DMS79 treated with DMSO at 0.1 percent for 48 hours (cell line): ENCODE results near the gene TMED10.
"Not testable (repeated sequence)": the region's sequence is repeated elsewhere in the genome, so short reads cannot be mapped to it uniquely, and the experiment has no call there.

Experiments used
- DNase-seq: peaks from one replicate; lab custom pipeline; 2025; lab: John Stamatoyannopoulos, UW

The TMED10 gene

DNA sequence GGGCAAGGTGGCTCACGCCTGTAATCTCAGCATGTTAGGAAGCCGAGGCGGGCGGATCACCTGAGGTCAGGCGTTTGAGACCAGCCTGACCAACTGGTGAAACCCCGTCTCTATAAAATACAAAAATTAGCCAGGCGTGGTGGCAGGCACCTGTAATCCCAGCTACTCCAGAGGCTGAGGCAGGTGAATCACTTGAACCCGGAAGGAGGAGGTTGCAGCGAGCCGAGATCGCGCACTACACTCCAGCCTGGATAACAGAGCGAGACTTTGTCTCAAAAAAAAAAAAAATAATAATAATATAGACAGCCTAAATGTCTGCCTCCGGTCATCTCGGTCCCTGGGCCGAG, 49.0 kb downstream of the TMED10 start:
- not testable (repeated sequence) for DNase-seq

DNA sequence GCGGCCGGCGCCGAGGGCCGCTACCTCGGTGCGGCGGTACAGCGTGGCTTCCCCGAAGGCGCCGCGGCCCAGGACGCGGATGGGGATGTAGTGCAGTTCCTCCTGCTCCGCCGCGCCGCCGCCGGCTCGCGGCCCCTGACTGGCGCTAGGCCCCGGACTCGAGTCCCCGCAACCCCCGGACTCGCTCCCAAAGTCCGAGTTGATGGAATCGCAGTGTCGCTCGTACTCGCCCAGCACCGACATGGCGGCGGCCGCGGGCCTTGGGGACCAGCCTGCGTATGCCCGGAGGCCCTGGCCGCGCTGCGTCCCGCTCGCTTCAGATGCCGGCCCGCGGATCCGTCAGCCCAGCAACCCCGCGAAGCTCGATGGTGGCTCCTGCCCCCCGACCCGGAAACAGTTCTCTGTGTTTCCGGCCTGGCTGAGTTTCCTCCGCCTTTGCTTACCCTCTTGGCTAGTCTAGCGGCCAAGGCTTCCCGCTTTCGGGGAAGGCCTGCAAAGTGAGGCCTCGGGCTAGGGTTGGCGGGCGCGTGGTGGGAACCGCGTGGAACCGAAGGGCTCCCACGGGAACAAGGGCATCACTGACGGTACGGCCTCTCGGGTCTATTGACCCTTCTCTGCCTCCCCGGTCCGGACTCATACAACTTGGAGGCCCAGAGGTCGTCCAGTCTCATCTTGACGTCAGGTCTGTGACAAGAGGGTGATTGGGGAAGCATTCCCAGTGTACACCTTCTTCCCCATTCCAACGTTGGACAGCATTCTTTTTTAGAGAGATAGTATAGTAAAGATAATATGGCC, 49.5 kb downstream of the TMED10 start, which contains the start of gene NEK9:
Gene NEK9, minus strand, starts transcription at position 370 of the 795 bp plus-strand sequence. Its CDS starts 127 bp downstream, at position 243.
- DNase-seq: peak; percentile 92

DNA sequence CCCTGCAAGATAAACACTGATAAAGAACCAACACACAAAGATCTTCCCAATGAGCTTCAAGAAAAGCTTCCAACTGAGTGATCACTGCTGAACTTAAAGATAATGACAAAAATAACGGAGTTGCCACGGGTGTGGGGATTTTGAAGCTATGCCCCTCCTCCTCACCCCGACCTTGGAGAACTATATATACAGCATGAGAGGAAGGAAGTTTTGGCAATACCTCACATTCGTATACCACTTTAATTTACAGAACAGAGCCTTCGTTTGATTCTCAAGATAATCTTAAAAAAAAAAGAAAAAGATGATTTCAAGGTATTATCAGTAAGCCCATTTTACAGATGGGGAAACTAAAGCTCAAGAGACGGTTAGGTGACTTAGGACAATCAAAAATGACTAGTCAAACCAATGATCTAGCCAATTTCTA, 50.3 kb downstream of the TMED10 start:
- no peak for DNase-seq

DNA sequence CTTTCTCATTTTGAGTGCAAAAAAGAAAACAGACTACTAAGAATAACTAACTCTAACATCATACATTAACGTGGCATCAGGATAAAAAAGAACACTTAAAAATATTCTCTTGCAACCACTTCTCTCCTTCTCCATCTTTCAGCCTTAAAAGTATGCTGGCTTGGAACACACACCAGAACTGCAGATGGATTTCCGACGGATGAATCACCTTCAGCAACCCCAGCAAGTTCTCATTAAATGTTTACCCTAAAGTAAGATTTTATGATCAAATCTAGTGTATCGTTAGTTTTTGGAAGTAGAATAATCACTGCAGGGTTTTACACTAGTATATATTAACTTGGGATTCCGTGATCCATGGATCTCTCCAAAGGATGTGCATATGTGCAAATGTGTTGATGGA, 50.8 kb downstream of the TMED10 start:
- DNase-seq: no peak

DNA sequence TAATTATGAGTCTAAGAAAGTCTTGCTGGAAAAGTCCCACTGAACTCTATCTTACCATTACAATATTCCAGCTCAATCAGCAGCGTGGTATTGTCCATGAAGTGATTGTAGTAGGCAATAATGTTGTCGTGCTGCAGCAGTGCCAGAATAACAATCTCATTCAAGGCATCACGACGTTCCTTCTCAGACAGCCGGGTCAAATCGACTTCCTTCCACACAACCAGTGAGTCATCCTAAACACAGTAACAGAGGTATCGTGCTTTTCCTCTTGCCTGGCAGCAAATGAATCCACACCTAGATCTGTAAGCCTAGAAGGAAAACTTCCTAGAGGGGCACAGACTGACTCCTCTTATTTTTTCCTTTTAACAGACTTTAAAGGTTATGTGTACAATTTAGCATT, 52.4 kb downstream of the TMED10 start:
- DNase-seq: no peak

DNA sequence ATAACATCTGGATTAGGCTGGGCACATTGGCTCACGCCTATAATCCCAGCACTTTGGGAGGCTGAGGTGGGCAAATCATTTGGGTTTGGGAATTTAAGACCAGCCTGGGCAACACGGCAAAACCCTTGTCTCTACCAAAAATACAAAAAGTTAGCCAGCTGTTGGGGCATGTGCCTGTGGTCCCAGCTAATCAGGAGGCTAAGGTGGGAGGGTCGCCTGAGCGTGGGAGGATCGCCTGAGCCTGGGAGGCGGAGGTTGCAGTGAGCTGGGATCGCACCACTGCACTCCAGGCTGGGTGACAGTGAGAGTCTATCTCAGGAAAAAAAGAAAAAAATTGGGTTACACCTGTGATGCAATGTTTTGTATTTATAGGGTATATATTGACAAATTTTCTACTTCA, 54.9 kb downstream of the TMED10 start:
- DNase-seq: no peak

DNA sequence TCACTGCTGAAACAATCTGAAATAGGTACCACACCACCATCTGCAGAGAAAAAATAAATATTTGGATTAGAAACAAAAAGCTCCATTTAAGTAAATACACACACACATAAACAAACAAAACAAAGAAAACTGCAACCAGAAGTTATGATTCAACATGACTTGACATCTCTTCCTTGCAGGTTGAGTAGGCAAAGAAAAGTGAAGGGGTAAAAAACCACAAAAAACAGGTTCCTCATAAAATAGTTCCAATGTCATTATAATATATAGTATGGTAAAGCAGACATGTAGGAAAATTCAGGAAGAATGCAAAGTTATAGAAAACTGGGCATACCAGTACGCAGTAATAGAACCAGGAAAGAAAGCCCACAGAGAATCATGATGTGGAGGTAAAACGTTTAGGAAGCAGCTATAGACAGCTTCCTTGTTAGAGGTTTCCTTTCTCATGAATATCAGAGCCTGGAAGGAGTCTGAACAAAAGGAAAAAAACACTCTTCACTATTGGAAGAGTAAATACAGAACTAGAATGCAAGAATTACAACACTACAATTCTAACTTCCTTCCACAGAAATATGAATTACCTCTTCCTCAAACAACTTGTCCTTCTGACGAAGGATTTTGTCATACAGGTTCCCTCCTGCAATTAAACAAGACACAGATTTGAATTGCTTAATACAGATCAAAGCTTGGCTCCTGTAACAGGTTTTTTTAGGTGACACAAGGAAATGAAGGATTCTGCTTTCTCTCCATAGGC, 55.7 kb downstream of the TMED10 start:
- no peak for DNase-seq

DNA sequence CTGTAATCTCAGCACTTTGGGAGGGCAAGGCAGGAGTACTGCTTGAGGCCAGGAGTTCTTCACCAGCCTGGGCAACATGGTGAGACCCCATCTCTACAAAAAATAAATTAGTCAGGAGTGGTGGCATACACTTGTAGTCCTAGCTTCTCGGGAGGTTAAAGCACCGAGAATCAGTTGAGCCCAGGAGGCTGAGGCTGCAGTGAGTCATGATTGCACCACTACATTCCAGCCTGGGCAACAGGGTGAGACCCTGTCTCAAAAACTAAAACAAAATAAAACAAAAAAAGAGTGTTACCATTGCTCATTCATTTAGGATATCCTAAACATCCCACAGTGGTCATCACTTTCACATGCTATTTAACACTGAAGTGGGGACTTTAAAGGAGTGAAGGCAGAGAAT, 57.4 kb downstream of the TMED10 start:
- no peak for DNase-seq

DNA sequence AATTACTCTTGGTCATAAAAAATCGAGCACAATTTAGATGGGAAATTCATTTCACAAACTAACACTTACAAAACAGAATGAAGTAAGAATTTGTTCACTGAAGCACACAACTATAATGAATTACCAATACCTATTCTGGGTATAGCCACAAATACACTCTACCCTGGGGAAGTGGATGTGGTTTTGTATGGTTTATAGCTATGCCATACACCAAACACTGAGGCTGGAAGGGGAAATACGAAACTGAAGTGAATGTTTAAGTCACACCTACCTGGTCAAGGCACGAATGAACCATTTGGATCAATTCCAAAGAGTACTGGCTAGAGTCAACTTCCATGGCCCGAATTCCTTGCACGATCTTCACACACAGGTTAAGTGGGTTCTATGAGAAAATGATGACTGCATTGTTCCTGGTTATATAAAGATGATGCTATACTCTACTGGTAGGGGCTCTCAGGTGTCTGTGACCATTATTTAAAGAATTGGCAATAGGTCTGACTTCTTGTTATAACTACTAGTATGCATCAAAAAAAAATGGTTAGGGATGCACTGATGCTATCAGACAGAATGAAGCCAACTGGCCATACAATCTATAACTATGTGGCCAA, 62.4 kb downstream of the TMED10 start:
- no peak for DNase-seq

DNA sequence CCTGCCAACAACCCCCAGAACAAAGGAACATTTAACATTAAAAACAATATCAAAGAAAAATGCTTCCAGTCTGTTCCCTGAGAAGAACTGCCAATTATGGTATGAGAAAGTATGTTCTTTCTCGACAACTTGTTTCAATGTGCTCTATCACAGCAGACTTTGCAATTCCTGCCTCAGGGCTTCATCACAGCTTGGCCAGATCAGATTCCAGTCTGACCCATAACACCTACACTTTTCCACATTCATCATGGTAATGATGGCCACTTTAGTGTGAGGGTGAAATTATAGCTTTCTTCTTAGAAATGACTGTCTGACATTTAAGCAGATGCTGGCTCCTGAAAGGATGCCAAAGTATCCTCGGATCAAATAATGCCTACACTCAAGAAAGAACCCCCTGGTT, 66.5 kb downstream of the TMED10 start:
- no peak for DNase-seq

DNA sequence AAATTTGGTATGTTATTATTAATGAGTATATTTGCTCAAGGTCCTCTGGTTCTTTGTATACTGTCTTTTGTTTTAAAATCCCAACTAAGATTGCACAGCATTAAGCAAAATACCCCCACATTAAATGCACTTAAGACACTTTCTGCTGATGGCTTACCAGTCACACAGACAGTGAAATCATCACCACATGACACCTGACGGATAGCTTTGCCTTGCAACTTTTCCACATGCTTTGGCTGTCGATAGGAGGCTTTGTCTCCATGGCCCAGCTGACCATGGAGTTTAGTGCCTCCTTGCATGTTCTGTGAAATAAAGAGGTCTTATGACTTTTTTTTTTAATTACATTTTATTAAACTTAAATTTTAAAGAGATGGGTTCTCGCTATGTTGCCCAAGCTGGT, 69.2 kb downstream of the TMED10 start:
- DNase-seq: no peak

DNA sequence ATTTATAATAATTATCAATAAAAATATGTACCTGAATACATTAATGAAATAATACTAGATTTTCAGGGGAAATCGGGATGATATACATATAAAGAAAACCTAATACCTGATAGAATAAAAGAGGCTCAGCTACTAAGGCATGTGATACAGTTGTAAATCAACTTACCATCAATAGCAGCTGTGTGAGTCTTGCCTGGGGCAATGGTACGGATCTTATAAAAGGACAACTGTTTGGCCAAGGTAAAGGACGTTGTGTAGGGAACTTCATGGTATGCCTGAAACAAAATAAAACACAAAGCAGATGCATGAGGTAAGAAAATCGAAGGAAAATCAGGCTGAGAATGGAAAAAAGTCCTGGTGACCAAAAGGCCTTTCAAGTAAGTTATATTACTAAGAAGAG, 74.9 kb downstream of the TMED10 start:
- DNase-seq: no peak

DNA sequence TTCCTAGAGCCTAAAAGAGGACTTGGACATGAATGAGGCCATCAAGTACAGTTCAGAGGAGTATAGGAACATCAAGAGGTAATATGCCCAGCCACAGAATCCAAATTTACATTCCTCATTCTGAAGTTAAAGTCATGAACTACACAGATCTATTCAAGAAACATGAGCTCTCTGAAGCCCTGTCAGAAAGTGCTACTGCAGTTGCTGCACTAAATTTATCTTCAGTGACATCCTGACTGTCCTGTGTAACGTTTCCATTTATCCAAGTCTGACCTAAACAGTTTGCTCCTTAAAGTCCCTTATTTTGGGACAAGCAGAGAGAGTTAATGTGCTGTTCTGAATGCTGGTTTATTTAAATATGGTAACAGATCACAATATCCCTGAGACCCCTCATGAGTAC, 77.7 kb downstream of the TMED10 start:
- no peak for DNase-seq

DNA sequence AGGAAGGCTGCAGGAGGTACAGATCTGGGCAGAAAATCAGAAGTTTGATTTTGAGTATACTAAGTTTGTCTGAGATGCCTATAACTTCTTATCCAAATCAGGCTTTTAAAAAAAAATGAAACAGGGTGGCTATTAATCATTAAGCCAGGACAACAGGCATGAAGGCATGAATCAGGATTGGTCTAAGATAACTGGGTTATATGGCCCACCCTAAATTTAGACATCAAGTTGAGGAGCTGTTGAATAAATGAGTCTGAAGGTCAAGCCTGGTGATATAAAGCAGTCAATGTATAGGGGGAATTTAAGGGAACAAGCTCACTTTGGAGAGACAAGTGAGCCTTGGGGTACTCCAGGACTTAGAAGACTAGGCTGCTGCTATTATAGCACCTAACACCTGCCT, 78.2 kb downstream of the TMED10 start:
- DNase-seq: no peak

DNA sequence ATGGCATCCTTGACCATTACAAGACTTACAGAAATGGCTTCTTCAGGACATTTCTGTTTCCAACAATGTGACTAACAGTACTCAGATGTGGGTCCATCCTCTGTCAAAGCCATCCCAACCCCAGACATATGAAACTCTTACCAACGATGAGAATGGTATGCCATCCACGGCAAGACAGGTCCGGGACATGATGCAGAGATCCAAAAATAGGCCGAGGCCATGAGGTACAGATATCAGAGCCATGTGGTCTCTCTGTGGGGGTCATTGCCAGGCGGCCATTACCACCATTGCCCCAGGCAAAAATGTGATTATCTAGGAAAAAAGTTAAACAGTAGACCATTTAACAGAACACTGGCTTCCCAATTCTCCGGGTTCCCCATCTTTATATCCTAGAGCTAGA, 79.5 kb downstream of the TMED10 start:
- DNase-seq: no peak

DNA sequence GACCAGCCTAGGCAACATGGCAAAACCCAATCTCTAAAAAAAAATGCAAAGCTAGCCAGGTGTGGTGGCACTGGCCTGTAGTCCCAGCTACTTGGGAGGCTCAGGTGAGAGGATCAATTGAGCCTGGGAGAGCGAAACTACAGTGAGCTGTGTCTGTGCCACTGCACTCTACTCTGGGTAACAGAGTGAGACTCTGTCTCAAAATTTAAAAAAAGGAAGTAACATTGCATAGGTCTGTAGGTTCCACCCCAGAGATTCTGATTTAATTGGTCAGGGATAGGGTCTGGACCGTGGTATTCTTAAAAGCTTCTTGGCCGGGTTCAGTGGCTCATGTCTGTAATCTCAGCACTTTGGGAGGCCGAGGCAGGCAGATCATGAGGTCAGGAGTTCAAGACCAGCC, 80.7 kb downstream of the TMED10 start:
- no peak for DNase-seq

DNA sequence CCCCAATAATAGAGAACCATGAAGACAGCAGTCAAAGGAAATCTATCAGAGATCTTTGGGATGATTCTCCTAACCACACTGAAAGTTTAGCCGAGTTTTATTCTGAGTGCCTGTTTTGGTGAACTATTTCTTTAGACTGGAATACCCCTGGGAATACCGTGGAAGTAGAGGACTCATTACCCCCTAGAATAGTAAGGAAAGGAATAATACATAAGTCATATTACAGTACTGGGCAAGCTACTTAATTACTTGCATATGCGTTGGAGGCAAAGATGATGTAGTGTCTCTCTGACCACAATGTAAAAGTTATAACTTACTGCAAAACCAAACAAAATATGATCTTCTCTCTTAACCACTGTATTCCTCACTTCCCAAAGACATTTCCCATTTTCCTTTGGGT, 81.5 kb downstream of the TMED10 start:
- DNase-seq: no peak

DNA sequence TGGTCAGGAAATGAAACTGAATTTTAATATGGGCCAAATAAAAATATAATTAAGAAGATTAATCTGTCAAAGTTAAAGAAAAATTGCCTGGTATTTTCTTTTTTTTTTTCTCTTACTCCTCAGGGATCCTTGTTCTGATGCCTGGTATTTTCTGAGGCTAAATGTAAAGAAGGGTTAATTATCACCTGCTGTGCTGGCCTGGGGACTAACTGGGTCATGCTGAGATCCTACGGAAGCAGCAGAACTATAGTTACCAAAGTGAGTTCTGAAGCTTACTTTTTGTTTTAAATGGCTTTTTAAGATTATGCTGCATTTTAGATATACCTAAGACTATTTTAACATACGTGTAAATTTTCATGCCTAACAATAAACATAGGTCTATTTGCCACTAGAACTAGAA, 83.7 kb downstream of the TMED10 start:
- no peak for DNase-seq

DNA sequence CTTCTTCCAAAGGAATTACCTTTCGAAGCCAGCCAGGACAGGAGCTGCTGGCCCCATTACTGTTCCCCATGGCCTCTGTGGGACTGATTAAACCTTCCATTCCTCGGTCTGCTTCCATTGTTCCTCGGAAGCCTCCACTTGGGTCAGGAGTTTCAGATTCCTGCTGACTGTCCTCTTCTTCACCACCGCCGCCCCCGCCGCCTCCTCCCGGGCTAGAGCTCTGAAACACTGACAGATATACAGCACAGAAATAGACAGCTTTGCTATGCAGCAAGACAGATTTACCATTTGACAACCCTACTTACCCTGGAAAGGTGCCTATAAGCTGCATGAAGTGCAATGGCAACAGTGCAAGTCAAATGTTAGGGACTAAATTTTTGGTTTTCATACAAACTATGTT, 85.2 kb downstream of the TMED10 start:
- no peak for DNase-seq

DNA sequence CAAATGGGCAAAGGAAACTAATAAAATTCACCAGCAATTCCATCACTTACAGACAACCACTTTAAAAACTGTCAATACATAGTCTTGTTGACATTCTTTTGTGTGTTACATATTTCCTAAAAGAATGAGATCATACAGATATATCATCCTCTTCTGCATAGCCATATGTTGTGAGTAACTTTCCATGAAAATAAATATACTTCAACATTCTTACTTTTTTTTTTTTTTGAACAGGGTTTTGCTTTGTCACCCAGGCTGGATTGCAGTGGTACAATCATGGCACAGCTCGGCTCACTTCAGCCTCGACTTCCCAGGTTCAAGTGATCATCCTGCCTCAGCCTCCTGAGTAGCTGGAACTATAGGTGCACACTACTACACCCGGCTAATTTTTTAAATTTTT, 86.1 kb downstream of the TMED10 start:
- DNase-seq: no peak

DNA sequence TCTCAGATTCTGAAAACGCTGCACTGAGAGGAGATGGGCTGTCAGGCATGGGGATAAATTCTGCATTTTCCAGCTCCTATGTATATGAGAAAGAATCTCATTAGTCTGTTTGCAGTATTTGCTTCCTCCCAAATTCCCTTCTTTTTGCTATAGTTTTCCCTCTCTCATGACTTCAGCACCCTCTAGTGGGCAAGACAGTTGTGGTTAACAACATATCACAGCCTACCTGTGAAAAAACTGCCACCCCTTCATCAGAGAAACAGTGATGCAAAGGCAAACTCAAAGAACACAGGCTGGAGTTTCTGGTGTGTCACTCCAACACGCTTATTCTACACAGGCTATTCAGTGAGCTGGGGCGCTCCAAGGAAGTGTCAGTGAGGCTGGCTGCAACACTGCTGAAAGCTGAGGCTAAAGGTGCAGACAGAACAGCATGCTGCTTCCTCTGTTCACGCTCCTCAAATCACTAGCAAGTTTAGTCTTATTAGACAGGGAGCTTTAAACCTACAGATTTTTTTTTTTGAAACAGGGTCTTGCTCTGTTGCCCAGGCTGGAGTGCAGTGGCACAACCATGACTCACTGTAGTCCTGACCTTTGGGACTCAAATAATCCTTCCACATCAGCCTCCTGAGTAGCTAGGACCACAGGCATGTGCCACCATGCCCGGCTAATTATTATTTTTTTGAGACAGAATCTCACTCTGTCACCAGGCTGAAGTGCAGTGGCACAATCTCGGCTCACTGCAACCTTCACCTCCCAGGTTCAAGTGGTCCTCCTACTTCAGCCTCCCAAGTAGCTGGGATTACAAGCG, 87.6 kb downstream of the TMED10 start:
- DNase-seq: peak; percentile 71

DNA sequence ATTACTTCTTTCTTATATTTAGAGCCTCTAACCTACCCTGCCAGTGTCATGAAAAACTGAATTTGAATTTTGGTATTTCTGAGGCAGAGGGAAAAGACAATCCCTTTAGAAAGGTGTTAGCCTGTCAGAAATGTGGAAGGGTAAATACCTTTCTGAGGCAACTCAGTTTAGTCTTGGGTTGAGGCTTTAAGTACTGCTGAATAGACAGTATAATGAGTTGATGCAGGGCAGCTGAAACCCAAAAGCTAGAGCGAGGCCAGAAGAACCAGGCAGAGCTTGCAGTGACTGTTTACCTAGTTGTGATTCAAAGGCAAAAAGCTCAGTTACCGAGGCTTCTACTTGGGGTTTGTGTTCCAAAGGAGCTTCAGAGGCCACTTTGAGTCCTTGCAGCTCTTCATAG, 88.3 kb downstream of the TMED10 start:
- DNase-seq: no peak
